ENCODE measurements around the gene KCNMB4.
"Not testable (repeated sequence)": the region's sequence is repeated elsewhere in the genome, so short reads cannot be mapped to it uniquely, and the experiment has no call there.

Gene KCNMB4

DNA sequence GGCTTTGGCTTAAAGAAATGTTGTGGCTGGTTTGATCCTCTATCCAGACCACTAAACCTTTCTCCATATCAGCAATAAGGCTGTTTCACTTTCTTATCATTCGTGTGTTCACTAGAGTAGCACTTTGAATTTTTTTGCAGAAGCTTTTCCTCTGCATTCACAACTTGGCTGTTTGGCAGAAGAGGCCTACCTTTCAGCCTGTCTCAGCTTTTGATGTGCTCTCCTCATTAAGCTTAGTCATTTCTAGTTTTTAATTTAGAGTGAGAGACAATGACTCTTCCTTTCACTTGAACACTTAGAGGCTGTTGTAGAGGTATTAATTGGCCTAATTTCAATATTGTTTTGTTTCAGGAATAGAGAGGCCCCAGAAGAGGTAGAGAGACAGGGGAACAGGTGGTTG, 13.8 kb downstream of the KCNMB4 start:
- DNase-seq, result no peak

DNA sequence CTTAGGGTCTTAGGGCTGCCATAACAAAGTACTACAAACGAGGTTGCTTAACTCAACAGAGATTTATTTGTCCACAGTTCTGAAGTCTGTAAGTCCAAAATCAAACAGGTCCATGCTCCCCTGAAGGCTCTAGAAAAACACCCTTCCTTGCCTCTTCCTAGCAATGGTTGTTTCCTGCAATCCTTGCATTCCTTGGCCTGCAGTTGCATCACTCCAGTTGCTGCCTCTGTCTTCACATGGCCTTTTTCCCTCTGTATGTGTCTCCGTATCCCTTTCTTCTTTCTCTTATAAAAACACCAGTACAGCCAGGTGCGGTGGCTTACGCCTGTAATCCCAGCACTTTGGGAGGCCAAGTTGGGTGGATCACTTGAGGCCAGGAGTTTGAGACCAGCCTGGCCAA, 17.4 kb downstream of the KCNMB4 start:
- DNase-seq, result no peak

DNA sequence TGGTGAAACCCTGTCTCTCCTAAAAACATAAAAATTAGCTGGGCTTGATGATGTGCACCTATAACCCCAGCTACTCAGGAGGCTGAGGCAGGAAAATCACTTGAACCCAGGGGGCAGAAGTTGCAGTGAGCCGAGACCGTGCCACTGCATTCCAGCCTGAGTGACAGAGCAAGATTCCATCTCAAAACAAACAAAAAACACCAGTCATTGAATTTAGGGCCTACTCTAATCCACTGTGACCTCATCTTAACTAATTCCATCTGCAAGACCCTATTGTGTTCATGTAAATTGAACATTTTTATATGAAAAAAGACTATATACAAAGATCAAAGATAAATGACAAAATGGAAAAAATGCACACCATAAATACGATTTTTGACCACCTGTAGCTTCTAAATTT, 17.8 kb downstream of the KCNMB4 start:
- DNase-seq, result no peak

DNA sequence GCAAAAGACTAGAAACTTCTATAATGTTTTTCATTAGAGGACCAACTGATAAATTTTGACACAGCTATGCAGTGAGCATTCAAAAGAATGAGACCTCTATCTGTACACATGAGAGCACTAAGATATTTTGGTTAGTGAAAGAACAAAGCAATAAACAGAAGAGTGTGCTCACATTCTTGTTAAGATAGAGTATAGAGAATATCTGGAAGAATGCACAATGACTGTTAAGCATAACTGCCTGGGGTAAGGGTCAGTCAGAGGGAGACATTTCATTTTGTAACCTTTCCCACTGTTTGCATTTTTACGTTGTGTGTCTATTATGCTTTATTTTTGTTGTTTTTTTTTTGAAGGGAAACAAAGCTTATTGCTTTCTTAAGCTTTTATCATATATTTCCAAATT, 20.7 kb downstream of the KCNMB4 start:
- no peak for DNase-seq

DNA sequence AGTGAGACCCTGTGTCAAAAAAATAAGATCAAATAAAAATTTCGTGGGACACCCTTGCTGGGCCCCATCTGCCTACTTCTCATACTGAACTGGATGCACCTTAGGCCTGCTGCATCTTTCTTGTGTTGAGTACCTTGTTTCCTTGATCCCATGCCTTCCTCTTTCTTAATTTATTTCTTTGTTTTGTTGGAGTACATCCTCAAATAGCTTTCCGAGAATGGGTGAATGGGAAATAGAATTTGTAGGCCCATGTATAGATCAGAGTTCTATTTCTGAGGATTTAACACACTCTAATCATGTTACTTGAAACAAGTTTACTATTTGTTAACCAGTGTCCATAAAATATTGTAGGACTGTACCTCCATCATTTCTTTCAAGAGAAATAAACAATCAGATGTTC, 23.6 kb downstream of the KCNMB4 start:
- DNase-seq, result no peak

DNA sequence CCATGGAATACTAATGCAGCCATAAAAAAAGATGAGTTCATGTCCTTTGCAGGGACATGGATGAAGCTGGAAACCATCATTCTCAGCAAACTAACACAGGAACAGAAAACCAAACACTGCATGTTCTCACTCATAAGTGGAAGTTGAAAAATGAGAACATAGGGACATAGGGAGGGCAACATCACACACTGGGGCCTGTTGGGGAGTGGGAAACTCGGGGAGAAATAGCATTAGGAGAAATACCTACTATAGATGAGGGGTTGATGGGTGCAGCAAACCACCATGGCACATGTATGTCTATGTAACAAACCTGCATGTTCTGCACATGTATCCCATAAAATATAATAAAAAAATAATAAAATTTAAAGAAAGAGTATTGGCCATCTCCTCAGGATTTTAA, 26.5 kb downstream of the KCNMB4 start:
- not testable (repeated sequence) for DNase-seq

DNA sequence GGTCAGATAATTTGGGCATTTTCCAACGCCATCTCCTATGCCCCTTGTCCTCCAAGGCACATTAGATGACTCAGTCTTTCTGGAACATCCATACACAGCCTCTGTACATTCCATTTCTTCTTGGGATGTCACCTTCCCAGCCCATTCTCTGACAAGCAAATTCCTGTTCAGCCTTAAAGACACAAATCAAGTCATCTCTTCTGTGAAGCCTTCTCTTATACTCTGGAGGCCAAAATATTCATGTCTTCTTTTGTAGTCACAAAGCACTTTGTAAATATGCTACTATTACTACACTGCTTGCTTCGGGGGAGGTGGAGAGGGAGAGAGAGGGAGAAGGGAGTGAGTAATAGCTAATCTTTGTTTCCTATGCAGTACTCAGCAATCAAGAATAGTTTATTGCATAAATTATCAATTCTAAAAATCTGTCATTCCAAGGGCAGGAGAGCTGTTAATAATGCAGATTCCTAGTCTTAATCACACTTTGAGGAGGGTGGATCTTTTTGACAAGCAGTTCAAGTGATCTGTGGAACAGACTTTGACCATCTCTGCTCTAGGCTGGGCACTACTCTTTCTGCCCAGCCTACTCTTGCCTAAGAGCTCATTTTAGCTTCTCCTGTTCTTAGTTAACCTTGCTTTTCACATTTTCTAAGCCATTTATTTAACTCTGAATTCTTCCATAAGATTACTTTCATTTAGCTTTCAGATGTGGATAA, 27.9 kb downstream of the KCNMB4 start:
- DNase-seq, result no peak

DNA sequence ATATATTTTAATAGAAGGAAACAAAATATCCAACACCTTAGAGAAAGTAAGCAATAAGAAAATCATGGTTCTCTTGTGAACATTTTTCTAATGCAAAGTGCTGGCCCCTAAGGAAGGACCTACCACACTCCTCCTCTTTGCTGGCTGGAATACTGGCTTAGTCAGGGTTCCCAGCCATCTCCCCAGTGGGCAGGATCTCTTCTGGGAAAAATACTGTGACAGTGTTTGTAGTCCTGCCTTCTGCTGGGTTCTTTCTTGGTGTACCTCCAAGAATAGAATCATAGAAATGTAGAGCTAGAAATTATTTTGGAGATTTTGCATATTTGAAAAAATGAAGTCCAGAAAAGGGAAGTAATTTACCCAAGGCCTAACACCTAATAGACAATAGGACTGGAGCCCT, 31.9 kb downstream of the KCNMB4 start:
- DNase-seq, result no peak

DNA sequence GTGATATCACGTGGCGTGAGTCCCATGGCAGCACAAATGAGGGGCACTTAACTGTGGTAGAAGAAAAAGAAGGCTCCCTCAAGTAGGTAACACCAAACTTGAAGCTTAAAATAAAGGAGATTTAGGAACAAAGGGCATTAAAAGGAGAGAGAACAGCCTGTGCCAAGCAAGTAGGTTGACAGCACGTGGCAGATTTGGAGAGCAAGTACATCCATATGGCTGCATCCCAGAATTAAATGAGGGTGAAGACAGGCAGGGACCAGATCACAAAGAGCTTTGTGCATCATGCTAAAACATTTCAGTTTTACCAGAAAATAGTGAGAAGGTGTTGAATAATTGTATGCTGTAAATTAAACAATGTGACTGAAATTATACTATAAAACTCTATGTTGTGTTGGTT, 32.8 kb downstream of the KCNMB4 start:
- no peak for DNase-seq

DNA sequence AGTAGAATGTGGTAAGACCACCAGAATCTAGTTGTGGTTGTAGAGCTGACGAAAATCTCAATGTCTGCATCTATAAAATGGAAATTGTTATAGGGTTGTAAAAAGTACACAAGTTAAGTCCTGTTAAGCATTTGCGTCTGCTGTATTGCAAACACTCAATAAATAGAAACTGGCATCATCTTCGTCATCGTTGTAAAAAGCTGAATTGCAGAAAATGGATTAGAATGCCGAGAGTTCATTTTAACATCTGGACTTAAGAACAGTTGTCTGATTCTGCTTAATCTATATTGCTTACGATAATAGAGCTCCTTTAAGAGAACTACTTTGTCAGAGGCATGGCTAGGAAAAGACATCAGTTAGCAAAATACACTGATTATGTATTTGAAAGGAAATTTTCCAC, 33.2 kb downstream of the KCNMB4 start:
- DNase-seq, result no peak

DNA sequence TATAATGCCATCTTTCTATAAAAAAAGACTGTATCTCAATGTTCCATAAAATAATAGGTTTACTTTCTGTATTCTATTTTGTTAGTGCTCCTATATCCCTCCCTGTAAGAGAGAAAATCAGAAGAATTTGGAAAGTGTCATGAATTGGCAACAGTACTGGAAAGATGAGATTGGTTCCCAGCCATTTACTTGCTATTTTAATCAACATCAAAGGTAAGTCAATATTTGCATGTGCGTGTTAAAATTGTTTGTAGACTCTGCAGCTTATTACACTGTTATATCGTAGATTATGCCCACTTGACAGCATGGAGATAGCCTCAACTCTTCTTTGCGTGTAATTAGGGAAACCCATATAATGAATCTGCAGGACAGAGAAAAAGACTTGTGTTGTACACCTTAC, 34.0 kb downstream of the KCNMB4 start:
- DNase-seq, result peak; percentile 19

DNA sequence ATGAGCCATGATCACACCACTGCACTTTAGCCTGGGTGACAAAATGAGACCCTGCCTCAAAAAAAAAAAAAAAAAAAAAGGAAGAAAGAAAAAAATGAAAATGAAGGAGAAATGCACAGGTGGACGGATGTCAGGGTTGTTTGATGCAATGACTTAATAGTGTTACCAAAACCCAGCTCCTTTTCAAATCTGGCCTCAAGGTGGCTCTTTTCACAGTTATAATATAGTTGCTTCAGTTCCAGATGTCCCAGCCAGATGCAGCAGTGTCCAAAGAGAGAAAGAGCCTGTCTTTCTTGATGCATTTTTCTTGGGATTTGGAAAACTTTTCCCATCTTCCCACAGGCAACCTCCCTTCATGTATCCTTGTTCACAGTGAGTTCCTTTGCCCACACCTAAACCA, 36.5 kb downstream of the KCNMB4 start:
- DNase-seq, result no peak

DNA sequence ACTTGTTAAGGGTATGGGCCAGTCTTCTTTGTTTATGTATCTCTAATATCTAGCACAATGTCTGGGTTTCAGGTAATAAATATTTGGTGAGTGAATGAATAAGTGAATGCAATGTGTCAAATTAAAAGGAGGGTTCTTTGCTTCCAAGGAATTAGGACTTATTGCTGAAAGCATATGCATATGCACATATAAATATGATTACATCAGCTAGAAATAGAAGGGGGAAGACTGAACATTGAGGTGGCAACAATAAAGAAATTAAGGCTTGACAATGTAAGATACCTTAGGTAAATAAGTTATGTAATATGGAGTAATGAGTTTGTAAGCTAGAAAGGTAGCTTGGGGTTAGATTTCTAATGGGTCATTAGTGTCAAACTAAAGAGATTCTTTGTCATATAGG, 37.7 kb downstream of the KCNMB4 start:
- DNase-seq, result no peak

DNA sequence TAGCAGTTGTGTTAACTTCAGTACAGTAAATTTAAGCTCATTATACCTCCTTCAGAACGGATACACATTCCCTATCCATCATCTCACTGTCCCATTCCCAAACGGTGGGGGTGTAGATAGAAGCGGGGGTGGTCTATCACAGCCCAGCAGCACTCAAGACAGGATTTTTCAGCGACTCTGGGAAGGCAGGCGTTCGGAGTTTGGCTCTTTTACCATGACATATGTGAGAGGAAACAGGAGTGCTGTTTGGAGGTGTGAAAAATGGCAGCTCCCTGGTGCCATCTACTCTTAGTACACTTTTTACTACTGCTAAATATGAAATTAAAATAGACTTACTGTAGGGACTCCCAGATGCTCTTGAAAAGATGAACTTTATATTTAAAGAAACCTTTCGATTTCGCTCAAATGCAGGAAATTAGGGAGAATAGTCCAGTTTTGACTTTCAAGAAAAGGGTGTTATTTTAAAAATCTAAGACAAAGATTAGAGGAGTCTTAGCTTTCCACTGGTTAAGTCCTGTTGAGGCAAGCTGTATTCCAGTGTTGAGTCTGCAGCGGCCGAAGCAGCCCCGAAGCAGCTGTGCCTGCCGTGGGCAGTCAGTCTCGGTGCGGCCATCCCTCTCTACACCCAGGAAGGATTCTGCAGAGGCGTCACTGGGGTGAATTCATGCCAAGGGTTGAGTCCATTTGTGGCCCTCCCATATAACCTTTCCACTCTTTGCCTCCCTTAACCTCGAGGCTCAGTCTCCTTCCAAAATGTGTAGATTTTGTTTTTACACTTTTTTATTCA, 42.1 kb downstream of the KCNMB4 start:
- DNase-seq, result no peak

DNA sequence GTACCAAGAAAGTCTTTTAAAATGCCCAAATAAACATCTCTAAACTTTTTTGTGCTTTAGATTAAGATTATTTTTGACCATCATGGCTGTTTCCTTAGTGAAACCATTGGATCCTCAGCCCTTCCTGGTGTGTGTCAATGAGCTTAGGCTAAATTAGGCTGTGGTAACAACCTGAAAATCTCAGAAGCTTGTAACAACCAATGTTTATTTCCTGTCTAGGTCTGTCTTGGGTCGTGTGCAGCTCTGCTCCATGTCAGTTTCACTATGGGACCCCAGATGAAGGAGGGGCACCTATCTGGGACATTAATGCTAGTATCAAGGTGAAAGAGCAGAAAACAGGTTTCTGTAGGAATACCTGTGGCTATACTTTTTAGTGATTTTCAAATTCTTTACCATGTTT, 49.9 kb downstream of the KCNMB4 start:
- DNase-seq, result no peak

DNA sequence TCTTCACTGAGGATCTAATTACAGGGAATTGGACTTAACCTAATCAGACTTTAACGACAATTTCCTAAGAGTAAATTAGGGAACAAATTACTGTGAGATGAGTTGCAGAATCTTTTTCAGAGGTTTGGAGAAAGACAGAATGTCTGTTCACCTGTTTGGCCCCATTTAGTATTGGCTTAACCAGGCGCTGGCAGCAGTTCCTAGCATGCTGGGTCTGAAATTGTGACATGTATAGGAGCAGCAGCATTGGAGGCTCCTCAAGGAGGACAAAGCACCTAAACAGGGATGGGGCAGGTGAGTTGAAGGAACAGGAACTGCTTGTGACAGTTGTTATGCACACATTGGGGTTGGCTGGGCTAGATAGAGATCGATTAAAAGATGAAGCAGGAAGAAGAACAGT, 51.0 kb downstream of the KCNMB4 start:
- DNase-seq, result no peak

DNA sequence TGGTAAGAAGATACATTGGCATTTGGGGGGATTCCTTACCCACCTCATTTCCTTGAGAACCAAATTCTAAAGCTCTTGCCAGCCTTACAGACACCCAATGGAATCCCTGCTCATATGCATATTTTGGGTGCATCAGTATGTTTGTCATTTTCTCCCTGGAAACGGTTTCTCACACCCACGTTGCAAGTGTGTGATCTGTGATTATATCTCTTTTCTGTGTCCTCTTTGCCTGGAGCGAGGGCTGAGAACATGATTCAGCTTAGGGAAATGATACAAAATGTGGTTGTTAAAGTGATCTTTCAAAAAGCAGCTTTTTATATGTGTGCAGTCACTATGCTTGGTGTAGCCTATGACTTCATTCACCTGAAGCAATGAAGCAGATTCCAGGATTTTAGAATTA, 52.0 kb downstream of the KCNMB4 start:
- no peak for DNase-seq

DNA sequence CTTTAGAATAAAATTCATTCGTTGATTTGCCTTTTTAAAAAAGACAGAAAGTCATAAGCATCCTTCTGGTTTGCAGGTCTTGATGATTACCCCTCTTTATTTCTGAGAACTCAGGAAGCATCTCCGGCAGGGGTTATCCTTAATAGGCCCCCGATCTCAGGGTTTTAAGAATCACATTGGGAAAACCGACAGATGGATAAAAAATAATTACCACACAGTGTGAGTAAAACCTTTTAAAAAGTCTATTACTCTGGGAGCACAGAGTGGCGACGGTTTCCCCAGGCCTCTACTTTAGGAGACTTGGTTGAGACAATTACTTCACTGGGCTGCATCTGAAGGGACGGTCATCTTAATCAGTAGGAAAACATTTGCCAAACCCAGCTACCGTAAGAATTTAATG, 56.5 kb downstream of the KCNMB4 start:
- DNase-seq, result no peak

DNA sequence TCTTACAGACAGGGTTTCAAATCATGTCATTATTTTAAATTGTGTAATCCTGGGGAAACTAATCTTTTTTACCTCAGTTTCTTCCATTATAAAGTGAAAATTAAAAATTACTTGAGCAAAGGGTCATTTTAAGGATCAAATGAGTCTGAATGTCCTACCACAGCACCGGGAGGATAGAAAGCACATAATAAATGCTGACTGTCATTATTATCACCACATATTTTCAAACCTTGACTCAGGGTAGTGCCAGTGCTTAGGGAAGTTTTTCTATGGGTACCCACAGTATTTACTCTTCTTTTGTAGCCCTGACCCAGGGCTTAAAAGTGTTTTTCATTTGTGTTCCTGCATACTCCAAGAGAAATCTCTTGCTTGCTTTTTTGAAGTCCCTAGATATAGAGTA, 60.5 kb downstream of the KCNMB4 start:
- DNase-seq, result no peak

DNA sequence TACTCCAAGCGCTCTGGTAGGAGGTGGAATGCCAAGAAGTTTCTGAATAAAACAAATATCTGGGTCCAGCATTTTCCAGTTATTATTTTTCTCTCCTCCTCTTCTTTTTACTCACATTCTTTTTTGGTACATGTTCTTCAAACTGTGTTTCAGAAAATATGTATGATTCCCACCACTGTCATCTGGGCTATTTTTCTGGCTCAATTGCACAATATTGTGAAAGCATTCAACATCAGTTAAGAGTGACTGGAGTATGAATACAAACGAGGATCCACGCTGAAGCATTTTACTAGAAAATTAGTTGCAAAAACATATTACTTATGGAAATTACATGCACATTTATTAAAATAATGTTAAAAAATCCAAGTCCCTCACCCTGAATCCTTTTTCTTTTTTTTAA, 61.5 kb downstream of the KCNMB4 start:
- no peak for DNase-seq

DNA sequence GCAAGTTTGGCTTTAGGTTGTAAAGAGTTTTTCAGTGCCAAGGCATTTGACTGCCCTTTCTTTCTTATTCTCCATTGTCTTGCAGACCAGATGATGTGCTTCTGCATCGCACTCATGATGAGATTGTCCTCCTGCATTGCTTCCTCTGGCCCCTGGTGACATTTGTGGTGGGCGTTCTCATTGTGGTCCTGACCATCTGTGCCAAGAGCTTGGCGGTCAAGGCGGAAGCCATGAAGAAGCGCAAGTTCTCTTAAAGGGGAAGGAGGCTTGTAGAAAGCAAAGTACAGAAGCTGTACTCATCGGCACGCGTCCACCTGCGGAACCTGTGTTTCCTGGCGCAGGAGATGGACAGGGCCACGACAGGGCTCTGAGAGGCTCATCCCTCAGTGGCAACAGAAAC, 64.3 kb downstream of the KCNMB4 start:
- no peak for DNase-seq

DNA sequence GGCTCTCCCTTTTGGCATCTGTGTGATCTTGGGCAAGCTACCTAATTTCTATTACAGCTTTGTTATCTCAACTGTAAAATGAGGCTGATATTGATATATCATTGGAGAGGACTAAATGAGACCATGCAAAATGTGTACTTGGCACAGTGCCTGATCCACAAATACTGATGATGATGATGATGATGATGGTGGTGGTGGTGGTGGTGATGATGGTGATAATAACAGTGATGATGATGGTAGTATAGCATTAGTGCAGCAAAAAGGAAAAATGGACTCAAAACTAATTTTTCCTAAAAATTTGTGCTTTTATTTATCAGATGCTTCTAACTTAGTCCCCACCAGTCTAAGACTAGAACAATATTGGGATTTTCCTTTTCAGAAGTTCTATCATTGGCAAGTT, 70.7 kb downstream of the KCNMB4 start:
- no peak for DNase-seq

DNA sequence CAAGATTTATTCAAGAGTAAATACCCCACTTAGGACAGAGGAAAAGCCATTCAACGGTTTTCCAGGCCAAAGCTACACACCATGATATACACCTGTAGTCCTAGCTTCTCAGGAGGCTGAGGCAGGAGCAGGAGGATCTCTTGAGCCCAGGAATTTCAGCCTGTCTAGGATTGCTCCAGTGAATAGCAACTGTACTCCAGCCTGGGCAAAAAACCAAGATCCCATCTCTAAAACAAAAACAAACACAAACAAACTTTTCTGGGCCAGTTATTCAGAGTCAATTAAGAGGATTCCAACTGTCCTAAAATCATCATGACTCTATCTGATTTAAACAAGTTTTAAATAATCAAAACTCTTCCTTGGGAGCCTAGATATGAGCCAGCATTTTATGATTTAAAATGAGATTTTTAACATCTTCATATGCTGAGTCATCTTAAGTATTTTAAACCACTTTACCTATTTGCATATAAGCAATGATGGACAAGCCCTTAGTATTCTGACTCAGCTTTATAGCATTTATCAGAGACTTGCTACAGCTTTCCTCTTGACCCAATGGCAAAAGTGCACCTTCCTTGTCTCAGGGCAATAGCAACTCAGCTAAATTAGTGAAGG, 77.1 kb downstream of the KCNMB4 start:
- no peak for DNase-seq

DNA sequence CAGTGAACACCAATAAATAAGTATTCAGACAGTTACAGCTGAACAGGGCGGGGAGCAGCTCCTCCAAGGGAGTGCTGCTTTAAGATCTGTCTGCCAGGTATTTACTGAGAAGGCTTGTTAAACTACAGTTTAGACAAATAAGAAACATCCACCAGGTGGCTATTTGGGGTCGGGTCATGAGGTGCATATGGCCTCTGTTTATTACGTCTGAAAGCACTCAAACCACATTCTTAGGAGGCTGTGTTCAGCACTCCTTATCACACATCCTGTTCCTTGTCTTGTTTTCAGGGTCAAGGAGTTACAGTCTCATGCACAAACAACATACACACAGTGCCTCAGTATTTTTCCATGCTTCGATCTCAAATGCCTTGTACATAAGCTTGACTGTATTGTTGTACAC, 78.8 kb downstream of the KCNMB4 start:
- no peak for DNase-seq
